ENCODE data around the gene CDRT15. TPM values are rescaled to one million over a fixed set of nuclear protein-coding genes. Genes with fewer than 3 reads are reported as not detected.
A peak's percentile ranks its signal among the peaks of the same experiment; 100 is the strongest.
"Not testable (repeated sequence)": the region's sequence is repeated elsewhere in the genome, so short reads cannot be mapped to it uniquely, and the experiment has no call there.

Gene CDRT15
- total RNA-seq, 1 experiment from 2014 or later, result not detected

GRCh38 chr17:14196377-14196997 lies 40.2 kb downstream of the CDRT15 start:
- H3K9ac ChIP-seq (ENCODE audit: extremely low read depth, insufficient read length, low read length), result no peak overlapping the region
- no peak overlapping the region for H4K5ac ChIP-seq (ENCODE audit: insufficient read length, low read depth, low read length)
- H2BK20ac ChIP-seq (ENCODE audit: low read depth, low read length, poor library complexity, severe bottlenecking), result no peak overlapping the region
- H3K4me2 ChIP-seq (ENCODE audit: insufficient read depth, insufficient read length, low read length), result no peak overlapping the region
- H3K4me1 Mint-ChIP-seq, result peaks cover 2 to 7% of the 10 kb centered on the region in 2 experiments; a peak in 3 of 4 replicates
- H2AFZ ChIP-seq (ENCODE audit: low read length), result no peak overlapping the region
- no peaks in the 10 kb centered on the region for H3K79me1 ChIP-seq (ENCODE audit: insufficient read depth, low read depth, low read length, poor library complexity, severe bottlenecking)
- H3K14ac ChIP-seq (ENCODE audit: insufficient read depth, low read length), result no peak overlapping the region
- H3K18ac ChIP-seq (ENCODE audit: insufficient read length, low read depth, low read length), result no peak overlapping the region
- no peak overlapping the region for H2BK12ac ChIP-seq (ENCODE audit: insufficient read length, low read depth, low read length)
- peak; percentile 51 for TF ChIP-seq CTCF (conservative IDR thresholded peaks at IDR 0.05)
- WGBS (ENCODE audit: extremely low coverage, insufficient read length, low lambda C conversion rate), result no CpG with 5 or more reads among the region's 4 CpGs
- H3K4ac ChIP-seq (ENCODE audit: low read depth, low read length), result no peak overlapping the region
- no peaks in the 10 kb centered on the region for H3K27me3 Mint-ChIP-seq (ENCODE audit: low read depth)
- no peaks in the 10 kb centered on the region for H3K27me3 ChIP-seq (ENCODE audit: insufficient read depth, low read length)
- no peaks in the 10 kb centered on the region for H3K79me2 ChIP-seq (ENCODE audit: insufficient read depth, low read length)
- no peak overlapping the region for H4K91ac ChIP-seq (ENCODE audit: insufficient read length, low read depth, low read length)
- no peak overlapping the region for H2BK5ac ChIP-seq (ENCODE audit: insufficient read length, low read length)
- no peaks in the 10 kb centered on the region for H3K9me3 Mint-ChIP-seq
- H2AK5ac ChIP-seq (ENCODE audit: insufficient read length, low read length), result no peak overlapping the region
- no peaks in the 10 kb centered on the region for H3K23me2 ChIP-seq (ENCODE audit: insufficient read length, low read depth, low read length, poor library complexity, severe bottlenecking)
- H2BK120ac ChIP-seq (ENCODE audit: low read depth, low read length, poor library complexity, severe bottlenecking), result no peak overlapping the region
- no peaks in the 10 kb centered on the region for H3K4me1 ChIP-seq (ENCODE audit: insufficient read depth, low read length)
- no peaks in the 10 kb centered on the region for H3K9me3 ChIP-seq (ENCODE audit: control insufficient read depth, low read depth, low read length)
- no peak overlapping the region for H3K23ac ChIP-seq (ENCODE audit: insufficient read length, low read depth, low read length)
- H3K27ac Mint-ChIP-seq, result peak overlapping the region in 1 of 3 experiments; percentile 3; a peak in 2 of 7 replicates
- H2BK15ac ChIP-seq (ENCODE audit: low read depth, low read length), result no peak overlapping the region
- H4K20me1 ChIP-seq (ENCODE audit: control insufficient read depth, insufficient read depth, insufficient read length), result no peaks in the 10 kb centered on the region
- H4K8ac ChIP-seq (replicated peaks; ENCODE audit: insufficient read length, low read depth, low read length), result no peak overlapping the region
- peaks cover 0 to 4% (median 0%) of the 10 kb centered on the region in 3 experiments; a peak in 2 of 7 replicates for H3K36me3 Mint-ChIP-seq (ENCODE audit: insufficient read depth in 1 of 3, low read depth in 3 of 3)
- H3T11ph ChIP-seq (ENCODE audit: low read length), result no peak overlapping the region
- H3K56ac ChIP-seq (ENCODE audit: insufficient read length, low read depth, low read length), result no peak overlapping the region
- H3K4me3 Mint-ChIP-seq, result no peak overlapping the region
- no peak overlapping the region for H3K27ac ChIP-seq (ENCODE audit: insufficient read length, low read depth, low read length)
- DNase-seq, result no peak

GRCh38 chr17:14192636-14193344 lies 43.9 kb downstream of the CDRT15 start:
- not testable (repeated sequence) for H3K9ac ChIP-seq (ENCODE audit: extremely low read depth, insufficient read length, low read length); H2BK120ac ChIP-seq (ENCODE audit: low read depth, low read length, poor library complexity, severe bottlenecking); H3K79me2 ChIP-seq (ENCODE audit: insufficient read depth, low read length); H3K27ac Mint-ChIP-seq; H3K23me2 ChIP-seq (ENCODE audit: insufficient read length, low read depth, low read length, poor library complexity, severe bottlenecking); H3K9me3 ChIP-seq (ENCODE audit: control insufficient read depth, low read depth, low read length); H3K9me3 Mint-ChIP-seq; H3K14ac ChIP-seq (ENCODE audit: insufficient read depth, low read length); H2BK5ac ChIP-seq (ENCODE audit: insufficient read length, low read length); H2BK12ac ChIP-seq (ENCODE audit: insufficient read length, low read depth, low read length); H3K27me3 Mint-ChIP-seq (ENCODE audit: low read depth); H4K8ac ChIP-seq (replicated peaks; ENCODE audit: insufficient read length, low read depth, low read length); H3K79me1 ChIP-seq (ENCODE audit: insufficient read depth, low read depth, low read length, poor library complexity, severe bottlenecking); H3K4me1 Mint-ChIP-seq; DNase-seq; H3K4ac ChIP-seq (ENCODE audit: low read depth, low read length); H3K4me3 Mint-ChIP-seq; H2AK5ac ChIP-seq (ENCODE audit: insufficient read length, low read length); H3K36me3 Mint-ChIP-seq (ENCODE audit: insufficient read depth in 1 of 3, low read depth in 3 of 3); H3K4me2 ChIP-seq (ENCODE audit: insufficient read depth, insufficient read length, low read length); H3K23ac ChIP-seq (ENCODE audit: insufficient read length, low read depth, low read length); H3K18ac ChIP-seq (ENCODE audit: insufficient read length, low read depth, low read length); H4K20me1 ChIP-seq (ENCODE audit: control insufficient read depth, insufficient read depth, insufficient read length); H3K27ac ChIP-seq (ENCODE audit: insufficient read length, low read depth, low read length); H2AFZ ChIP-seq (ENCODE audit: low read length); H2BK20ac ChIP-seq (ENCODE audit: low read depth, low read length, poor library complexity, severe bottlenecking); H4K5ac ChIP-seq (ENCODE audit: insufficient read length, low read depth, low read length); H3K27me3 ChIP-seq (ENCODE audit: insufficient read depth, low read length); H3K4me1 ChIP-seq (ENCODE audit: insufficient read depth, low read length); H4K91ac ChIP-seq (ENCODE audit: insufficient read length, low read depth, low read length); H3T11ph ChIP-seq (ENCODE audit: low read length); H2BK15ac ChIP-seq (ENCODE audit: low read depth, low read length); H3K56ac ChIP-seq (ENCODE audit: insufficient read length, low read depth, low read length)
- WGBS (ENCODE audit: extremely low coverage, insufficient read length, low lambda C conversion rate), result no CpG with 5 or more reads among the region's 13 CpGs

All from H9 (cell line).